HEK293 (cell line): Measurements from ENCODE around the gene ELAVL2.

Source experiments
- EGR2 ChIP-seq: fragments of 450-650 bp; formaldehyde crosslinking; IDR thresholded peaks from 2 replicates; pipeline ENCODE4 v1.5.1; 2016; ENCODE audit warnings: low read depth, missing biosample characterization, missing genetic modification characterization
- FEZF1 ChIP-seq: fragments of 450-650 bp; formaldehyde crosslinking; IDR thresholded peaks from 2 replicates; pipeline ENCODE4 v1.5.1; 2016; ENCODE audit warnings: missing biosample characterization, missing genetic modification characterization
- GLIS2 ChIP-seq: fragments of 450-650 bp; formaldehyde crosslinking; IDR thresholded peaks from 2 replicates; pipeline ENCODE4 v1.5.1; 2016; ENCODE audit warnings: missing biosample characterization, missing genetic modification characterization
- KLF10 ChIP-seq: fragments of 450-650 bp; IDR thresholded peaks from 2 replicates; pipeline ENCODE4 v1.5.1; 2018; ENCODE audit warnings: missing biosample characterization, mild to moderate bottlenecking, missing genetic modification characterization
- KLF8 ChIP-seq: fragments of 450-650 bp; formaldehyde crosslinking; IDR thresholded peaks from 2 replicates; pipeline ENCODE4 v1.5.1; 2016; ENCODE audit warnings: missing biosample characterization, missing genetic modification characterization
- MZF1 ChIP-seq: fragments of 450-650 bp; formaldehyde crosslinking; IDR thresholded peaks from 2 replicates; pipeline ENCODE4 v1.5.1; 2017; ENCODE audit warnings: missing biosample characterization, missing genetic modification characterization, borderline replicate concordance
- OSR2 ChIP-seq: fragments of 450-650 bp; formaldehyde crosslinking; IDR thresholded peaks from 2 replicates; pipeline ENCODE4 v1.5.1; 2016; ENCODE audit warnings: missing biosample characterization, missing genetic modification characterization
- PATZ1 ChIP-seq: fragments of 450-650 bp; formaldehyde crosslinking; IDR thresholded peaks from 2 replicates; pipeline ENCODE4 v1.5.1; 2016; ENCODE audit warnings: missing biosample characterization, missing genetic modification characterization
- PRDM1 ChIP-seq: fragments of 450-650 bp; formaldehyde crosslinking; IDR thresholded peaks from 2 replicates; pipeline ENCODE4; 2016; ENCODE audit warnings: missing biosample characterization, missing genetic modification characterization
- PRDM2 ChIP-seq: fragments of 450-650 bp; formaldehyde crosslinking; IDR thresholded peaks from 2 replicates; pipeline ENCODE4 v1.5.1; 2016; ENCODE audit warnings: missing biosample characterization, missing genetic modification characterization, borderline replicate concordance
- TCF7L2 ChIP-seq: IDR thresholded peaks from 2 replicates; pipeline ENCODE4 v1.6.1; 2011; ENCODE audit warnings: low read depth, mild to moderate bottlenecking, inconsistent platforms, low read length, moderate library complexity, borderline replicate concordance
- TRIM28 ChIP-seq: IDR thresholded peaks from 2 replicates; pipeline ENCODE4 v1.6.1; 2011; ENCODE audit warnings: low read length, control low read depth, borderline replicate concordance
- ZBTB17 ChIP-seq: fragments of 450-650 bp; formaldehyde crosslinking; IDR thresholded peaks from 2 replicates; pipeline ENCODE4 v1.5.1; 2016; ENCODE audit warnings: missing biosample characterization, missing genetic modification characterization
- ZBTB20 ChIP-seq: fragments of 450-650 bp; formaldehyde crosslinking; IDR thresholded peaks from 2 replicates; pipeline ENCODE4 v1.5.1; 2016; ENCODE audit warnings: missing biosample characterization, missing genetic modification characterization
- ZBTB7A ChIP-seq: fragments of 450-650 bp; formaldehyde crosslinking; IDR thresholded peaks from 2 replicates; pipeline ENCODE4 v1.5.1; 2016; ENCODE audit warnings: low read depth, missing biosample characterization, missing genetic modification characterization
- ZEB2 ChIP-seq: fragments of 450-650 bp; formaldehyde crosslinking; IDR thresholded peaks from 2 replicates; pipeline ENCODE4 v1.5.1; 2016; ENCODE audit warnings: missing biosample characterization, missing genetic modification characterization
- ZNF140 ChIP-seq: fragments of 450-650 bp; formaldehyde crosslinking; IDR thresholded peaks from 2 replicates; pipeline ENCODE4 v1.5.1; 2016; ENCODE audit warnings: missing biosample characterization, missing genetic modification characterization
- ZNF366 ChIP-seq: fragments of 450-650 bp; formaldehyde crosslinking; conservative IDR thresholded peaks from 2 replicates; pipeline ENCODE4 v1.5.1; 2016; ENCODE audit warnings: missing biosample characterization, missing genetic modification characterization
- ZNF398 ChIP-seq: fragments of 450-650 bp; formaldehyde crosslinking; IDR thresholded peaks from 2 replicates; pipeline ENCODE4 v1.5.1; 2017; ENCODE audit warnings: missing biosample characterization, missing genetic modification characterization
- ZNF433 ChIP-seq: fragments of 450-650 bp; formaldehyde crosslinking; IDR thresholded peaks from 2 replicates; pipeline ENCODE4 v1.5.1; 2016; ENCODE audit warnings: missing biosample characterization, missing genetic modification characterization, low read depth
- ZNF501 ChIP-seq: fragments of 450-650 bp; formaldehyde crosslinking; IDR thresholded peaks from 2 replicates; pipeline ENCODE4 v1.5.1; 2016; ENCODE audit warnings: missing biosample characterization, missing genetic modification characterization
- ZNF518A ChIP-seq: fragments of 450-650 bp; formaldehyde crosslinking; conservative IDR thresholded peaks from 2 replicates; pipeline ENCODE4 v1.5.1; 2016; ENCODE audit warnings: low read depth, missing biosample characterization, missing genetic modification characterization
- ZNF600 ChIP-seq: fragments of 450-650 bp; formaldehyde crosslinking; IDR thresholded peaks from 2 replicates; pipeline ENCODE4 v1.5.1; 2016; ENCODE audit warnings: missing biosample characterization, missing genetic modification characterization
- ZNF785 ChIP-seq: fragments of 450-650 bp; formaldehyde crosslinking; IDR thresholded peaks from 2 replicates; pipeline ENCODE4 v1.5.1; 2016; ENCODE audit warnings: missing biosample characterization, missing genetic modification characterization
- ZNF792 ChIP-seq: fragments of 450-650 bp; formaldehyde crosslinking; IDR thresholded peaks from 2 replicates; pipeline ENCODE4 v1.5.1; 2016; ENCODE audit warnings: missing biosample characterization, missing genetic modification characterization

Gene ELAVL2

GRCh38 chr9:23824830-23825591 lies 1.0 kb downstream of the ELAVL2 start (continued):
- TF ChIP-seq FEZF1 (tag by site-specific recombination) = no peak
- no peak for TF ChIP-seq ZEB2 (tag by site-specific recombination)
- TF ChIP-seq ZNF785 (tag by site-specific recombination) = no peak
- no peak for TF ChIP-seq ZBTB7A (tag by site-specific recombination)
- TF ChIP-seq ZNF140 = no peak
- TF ChIP-seq ZNF501 (tag by site-specific recombination) = 0 out of 2 replicates have a peak, but pooled peaks have one; percentile 32
- no peak for TF ChIP-seq EGR2
- TF ChIP-seq ZNF600 = 0 out of 2 replicates have a peak, but pooled peaks have one; percentile 9
- no peak for TF ChIP-seq TRIM28
- TF ChIP-seq TCF7L2 = no peak
- no peak for TF ChIP-seq ZNF792 (tag by site-specific recombination)
- no peak for TF ChIP-seq ZNF518A (tag by site-specific recombination)
- 0 out of 2 replicates have a peak, but pooled peaks have one; percentile 6 for TF ChIP-seq PATZ1
- peak; percentile 47 for TF ChIP-seq ZBTB17 (tag by site-specific recombination)
- TF ChIP-seq PRDM2 = no peak
- TF ChIP-seq ZBTB20 (tag by site-specific recombination) = 0 out of 2 replicates have a peak, but pooled peaks have one; percentile 37
- 0 out of 2 replicates have a peak, but pooled peaks have one; percentile 7 for TF ChIP-seq ZNF366
- TF ChIP-seq ZNF398 (tag by site-specific recombination) = peak; percentile 89
- TF ChIP-seq KLF10 (tag by site-specific recombination) = no peak
- no peak for TF ChIP-seq ZNF433 (tag by site-specific recombination)
- TF ChIP-seq KLF8 = no peak
- 0 out of 2 replicates have a peak, but pooled peaks have one; percentile 0 for TF ChIP-seq PRDM1 (tag by site-specific recombination)
- peak; percentile 17; the same call in 1 of the 2 replicates for TF ChIP-seq MZF1 (tag by site-specific recombination)
- no peak for TF ChIP-seq GLIS2
- peak; percentile 24; the same call in 1 of the 2 replicates for TF ChIP-seq OSR2 (tag by site-specific recombination)
